Ascending aorta (tissue), 2 donors: ENCODE data around the gene HEY2. TPM values are rescaled to one million over a fixed set of nuclear protein-coding genes. Genes with fewer than 3 reads are reported as not detected.

Source experiments
- DNase-seq, 2 donors: peaks; one replicate each; pipeline ENCODE4 v3.0.0-alpha.2; 2019; ENCODE audit warnings: low spot score in 2 of 2
- H3K27ac ChIP-seq, 2 donors: fragments of 200-600 bp; sonication (generic); one replicate each; pipeline ENCODE4 v1.5.1; 2016 to 2017; ENCODE audit warnings: mild to moderate bottlenecking in 1 of 2
- H3K27me3 ChIP-seq: fragments of 200-600 bp; sonication (generic); one replicate; pipeline ENCODE4 v1.5.1; 2017
- H3K36me3 ChIP-seq, 2 donors: fragments of 200-600 bp; sonication (generic); one replicate each; pipeline ENCODE4 v1.5.1; 2016
- H3K4me1 ChIP-seq, 2 donors: fragments of 200-600 bp; sonication (generic); one replicate each; pipeline ENCODE4 v1.5.1; 2016 to 2017; ENCODE audit warnings: mild to moderate bottlenecking in 1 of 2
- H3K4me3 ChIP-seq, 2 donors: fragments of 200-600 bp; sonication (generic); one replicate each; pipeline ENCODE4 v1.5.1; 2016 to 2017; ENCODE audit warnings: mild to moderate bottlenecking in 1 of 2
- H3K9me3 ChIP-seq, 2 donors: fragments of 200-600 bp; sonication (generic); one replicate each; pipeline ENCODE4 v1.5.1; 2016
- intact Hi-C: fragments of 100-400 bp; cut with DNase I; formaldehyde crosslinking; loops from one replicate; pipeline ENCODE4 v1.15.1; 2023
- total RNA-seq: library from RNA; depleted of rRNA; stranded (reverse); fragments of >200 nt; gene quantifications from one replicate; pipeline ENCODE4 v1.1.0, GENCODE V29; 2016
- TF ChIP-seq, protein P1 (sequence below), 3 experiments: fragments of 200-600 bp in 2 of 3; fragments of 450-650 bp in 1 of 3; sonication (generic) in 2 of 3; IDR thresholded peaks; one replicate each; pipeline ENCODE4 v1.5.1; 2016 to 2019; ENCODE audit warnings: antibody characterized with exemption in 3 of 3, mild to moderate bottlenecking in 1 of 3, moderate library complexity in 1 of 3

The HEY2 gene
- total RNA-seq, 1 donor from 2014 or later: 0.32 TPM

DNA sequence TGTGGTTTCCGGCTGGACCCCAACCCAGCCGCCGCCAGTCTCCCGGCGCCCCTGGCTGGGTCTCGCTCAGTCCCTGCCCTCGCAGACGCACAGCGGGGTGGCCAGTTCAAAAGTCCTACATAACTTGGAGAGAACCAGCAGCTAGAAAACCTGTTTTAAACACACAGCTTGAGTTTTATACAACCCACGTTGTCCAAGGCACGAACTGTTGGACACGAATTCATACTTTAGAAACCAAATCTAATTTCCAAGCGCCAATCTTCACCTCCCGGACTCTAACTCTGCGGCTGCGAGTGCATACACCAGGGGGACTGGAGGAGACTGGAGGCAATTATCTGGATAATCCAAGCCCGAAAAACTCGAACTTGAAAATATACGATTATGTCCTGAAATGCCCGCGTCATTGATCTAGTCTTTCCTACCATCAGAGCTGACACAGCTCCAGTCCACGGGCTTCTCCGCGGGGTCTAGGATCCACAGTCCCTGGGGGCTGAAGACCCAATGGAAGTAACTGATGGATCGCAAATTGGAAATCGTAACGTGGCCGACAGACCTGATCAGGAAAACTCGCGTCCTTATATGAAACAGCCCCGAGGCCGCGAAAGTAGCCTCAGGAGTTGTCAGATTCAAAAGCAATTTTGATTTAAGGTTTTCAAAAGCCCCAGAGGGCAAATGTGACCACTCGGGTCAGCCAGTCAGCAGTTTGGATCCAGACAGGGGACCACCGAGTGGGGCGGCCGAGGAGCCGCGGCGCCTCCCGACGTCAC lies 843 bp upstream of the HEY2 start:
- Histone ChIP-seq H3K27me3 (no peaks in the 10 kb centered on the region), H3K4me3 (peak overlapping the region; percentile 79 to 81), H3K4me1 (peaks cover 2 to 10% of the 10 kb centered on the region in 2 donors), H3K36me3 (no peaks in the 10 kb centered on the region), H3K27ac (peak overlapping the region; percentile 95 to 99), H3K9me3 (no peaks in the 10 kb centered on the region)
- DNase-seq: no peak
- TF ChIP-seq, protein P1, sequence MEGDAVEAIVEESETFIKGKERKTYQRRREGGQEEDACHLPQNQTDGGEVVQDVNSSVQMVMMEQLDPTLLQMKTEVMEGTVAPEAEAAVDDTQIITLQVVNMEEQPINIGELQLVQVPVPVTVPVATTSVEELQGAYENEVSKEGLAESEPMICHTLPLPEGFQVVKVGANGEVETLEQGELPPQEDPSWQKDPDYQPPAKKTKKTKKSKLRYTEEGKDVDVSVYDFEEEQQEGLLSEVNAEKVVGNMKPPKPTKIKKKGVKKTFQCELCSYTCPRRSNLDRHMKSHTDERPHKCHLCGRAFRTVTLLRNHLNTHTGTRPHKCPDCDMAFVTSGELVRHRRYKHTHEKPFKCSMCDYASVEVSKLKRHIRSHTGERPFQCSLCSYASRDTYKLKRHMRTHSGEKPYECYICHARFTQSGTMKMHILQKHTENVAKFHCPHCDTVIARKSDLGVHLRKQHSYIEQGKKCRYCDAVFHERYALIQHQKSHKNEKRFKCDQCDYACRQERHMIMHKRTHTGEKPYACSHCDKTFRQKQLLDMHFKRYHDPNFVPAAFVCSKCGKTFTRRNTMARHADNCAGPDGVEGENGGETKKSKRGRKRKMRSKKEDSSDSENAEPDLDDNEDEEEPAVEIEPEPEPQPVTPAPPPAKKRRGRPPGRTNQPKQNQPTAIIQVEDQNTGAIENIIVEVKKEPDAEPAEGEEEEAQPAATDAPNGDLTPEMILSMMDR (IDR thresholded peaks at IDR 0.05): peak in 1 of 3 experiments; percentile 7
- intact Hi-C loops: loop anchor here (2.0 to 5.0 kb wide), 4 partner anchors 136 to 384 kb away; no protein-coding TSS in a partner anchor

DNA sequence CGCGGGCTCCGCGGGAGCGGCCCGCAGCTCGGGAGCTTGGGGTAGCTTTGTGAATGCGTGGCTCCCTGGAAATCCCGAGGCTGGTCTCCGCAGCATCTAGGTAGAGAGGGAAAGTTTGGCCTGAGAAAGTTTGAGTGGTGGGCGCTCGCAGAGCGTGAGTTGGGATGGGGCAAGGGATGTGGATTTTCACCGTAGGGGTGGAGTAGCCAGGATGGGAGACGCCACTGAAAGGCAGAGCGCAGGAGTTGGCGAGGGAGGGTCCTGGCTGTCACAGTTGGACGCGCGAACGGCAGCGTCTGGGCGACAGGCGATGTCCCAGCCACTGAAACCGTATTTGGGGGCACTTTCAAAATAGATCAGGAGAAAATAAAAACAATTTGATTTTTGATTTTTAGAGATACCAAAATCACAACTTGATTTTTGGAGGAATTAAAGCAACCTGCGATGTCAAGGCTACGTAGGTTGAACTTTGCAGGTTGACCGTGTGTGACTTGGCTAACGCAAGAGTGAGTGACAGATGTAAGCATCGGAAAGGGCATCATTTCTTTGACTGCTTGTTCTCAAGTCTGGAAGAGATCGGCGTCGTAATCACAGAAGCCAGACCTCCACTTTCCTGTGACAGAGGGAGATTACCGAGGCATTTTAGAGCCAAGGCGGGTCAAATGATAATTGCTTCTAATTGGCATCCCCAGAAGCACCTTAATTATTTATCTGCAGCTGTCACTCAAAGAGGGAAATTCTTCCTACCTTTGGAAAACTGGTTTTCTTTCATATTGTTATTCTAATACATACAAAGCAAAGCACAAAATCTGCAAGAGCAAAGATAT lies 646 bp downstream of the HEY2 start:
- DNase-seq: no peak
- TF ChIP-seq, protein P1 (IDR thresholded peaks at IDR 0.05): no peak
- no peaks in the 10 kb centered on the region for H3K36me3 ChIP-seq
- peak overlapping the region; percentile 79 to 81 for H3K4me3 ChIP-seq
- no peaks in the 10 kb centered on the region for H3K9me3 ChIP-seq
- H3K27me3 ChIP-seq: no peaks in the 10 kb centered on the region
- peaks cover 5 to 21% of the 10 kb centered on the region in 2 donors for H3K4me1 ChIP-seq
- intact Hi-C loops: loop anchor here (2.0 to 5.0 kb wide), 4 partner anchors 138 to 385 kb away; no protein-coding TSS in a partner anchor
- H3K27ac ChIP-seq: peak overlapping the region; percentile 95 to 96

DNA sequence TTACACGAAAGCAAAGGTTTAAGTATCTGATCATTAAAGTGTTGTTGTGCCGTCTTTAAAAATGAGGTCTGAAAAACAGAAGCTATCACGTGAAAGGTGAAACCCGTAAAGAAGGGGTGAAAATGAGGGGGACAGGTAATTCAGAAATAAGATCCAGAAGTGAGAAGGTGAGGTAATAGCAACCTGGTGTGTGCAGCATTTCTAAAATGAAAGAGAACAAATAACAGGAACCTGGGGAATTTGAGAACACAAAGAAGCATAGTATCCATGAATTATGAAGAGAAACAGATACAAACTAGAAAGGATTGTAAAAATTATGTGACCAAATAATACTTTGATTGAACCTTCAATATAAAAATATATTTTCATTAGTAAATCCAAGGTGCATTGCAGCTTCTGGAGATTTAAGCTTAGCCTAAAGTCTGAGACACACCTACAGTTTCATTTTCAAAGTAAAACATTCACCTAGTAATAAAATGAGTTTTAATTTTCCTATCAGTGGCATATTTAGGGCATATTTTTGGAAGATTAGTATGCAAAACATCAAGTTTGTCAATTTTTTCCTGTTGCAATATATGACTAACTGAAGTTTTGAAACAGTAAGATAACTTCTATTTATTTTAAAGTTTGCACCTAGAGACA lies 1.4 kb downstream of the HEY2 start:
- Histone ChIP-seq H3K4me1 (peaks cover 5 to 21% of the 10 kb centered on the region in 2 donors), H3K4me3 (peak overlapping the region; percentile 79 to 81), H3K9me3 (no peaks in the 10 kb centered on the region), H3K27ac (peak overlapping the region; percentile 95 to 96), H3K36me3 (no peaks in the 10 kb centered on the region), H3K27me3 (no peaks in the 10 kb centered on the region)
- TF ChIP-seq, protein P1 (IDR thresholded peaks at IDR 0.05): no peak
- intact Hi-C loops: no loop called here
- no peak for DNase-seq

DNA sequence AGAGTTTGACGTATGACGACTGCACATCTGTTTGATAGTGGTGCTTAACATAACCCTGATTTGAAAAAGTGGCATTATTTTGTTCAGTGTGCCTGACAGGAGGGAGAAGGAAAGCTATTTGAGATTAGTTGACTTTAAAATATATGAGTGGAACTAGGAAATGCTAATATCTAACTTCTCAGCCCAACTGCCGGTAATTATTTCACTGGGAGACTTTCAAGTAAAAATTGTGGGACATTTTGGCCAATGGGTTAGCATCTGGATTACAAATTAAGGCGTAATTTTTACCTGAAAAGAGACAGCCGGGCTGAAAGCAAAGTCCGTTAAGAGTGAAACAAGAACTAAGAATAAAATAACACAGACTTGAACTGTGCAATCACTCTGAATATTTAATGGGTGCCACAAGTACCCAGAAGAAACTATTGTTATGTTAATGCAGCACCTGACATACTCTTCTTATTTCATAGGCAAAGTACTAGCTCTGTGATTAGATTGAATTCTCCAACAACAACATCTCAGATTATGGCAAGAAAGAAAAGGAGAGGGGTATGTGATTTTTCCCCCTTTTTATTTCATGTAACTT lies 2.0 kb downstream of the HEY2 start:
- Histone ChIP-seq H3K4me1 (peaks cover 5 to 23% of the 10 kb centered on the region in 2 donors), H3K4me3 (peak overlapping the region; percentile 79 to 81), H3K9me3 (no peaks in the 10 kb centered on the region), H3K27ac (peak overlapping the region; percentile 95 to 96), H3K36me3 (no peaks in the 10 kb centered on the region), H3K27me3 (no peaks in the 10 kb centered on the region)
- TF ChIP-seq, protein P1 (IDR thresholded peaks at IDR 0.05): no peak
- intact Hi-C loops: no loop called here
- DNase-seq: no peak

DNA sequence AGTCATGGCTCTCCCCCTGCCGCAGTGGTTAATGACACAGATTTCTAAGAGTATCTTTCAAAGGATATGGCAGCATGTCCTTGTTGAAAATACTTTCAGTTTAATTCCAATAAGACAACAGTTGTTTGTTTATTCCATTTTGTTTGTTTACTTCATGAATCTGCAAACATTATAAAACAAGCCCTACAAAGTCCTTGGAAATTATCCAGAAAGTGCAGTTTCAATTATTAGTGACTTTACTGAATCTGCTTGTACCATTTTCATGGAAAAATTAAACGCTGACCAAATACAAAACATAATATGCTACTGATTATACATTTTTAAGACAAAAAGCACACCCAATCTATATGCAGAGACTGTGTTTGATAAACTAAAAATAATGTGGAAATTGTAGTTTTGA lies 3.3 kb downstream of the HEY2 start:
- peaks cover 5 to 33% of the 10 kb centered on the region in 2 donors for H3K4me1 ChIP-seq
- intact Hi-C loops: no loop called here

More for the DNA sequence above, 3.3 kb downstream of the HEY2 start:
- no peaks in the 10 kb centered on the region for H3K27me3 ChIP-seq
- peak overlapping the region; percentile 95 to 96 for H3K27ac ChIP-seq
- TF ChIP-seq, protein P1 (IDR thresholded peaks at IDR 0.05): no peak
- H3K4me3 ChIP-seq: peak overlapping the region; percentile 35 to 79
- H3K9me3 ChIP-seq: no peaks in the 10 kb centered on the region
- DNase-seq: no peak
- H3K36me3 ChIP-seq: no peaks in the 10 kb centered on the region
